Measurements from ENCODE around the gene ELFN2. TPM values are rescaled to one million over a fixed set of nuclear protein-coding genes. Genes with fewer than 3 reads are reported as not detected.
A peak's percentile ranks its signal among the peaks of the same experiment; 100 is the strongest.

Gene ELFN2
- polyA plus RNA-seq, 1 experiment = 2.6 TPM

DNA sequence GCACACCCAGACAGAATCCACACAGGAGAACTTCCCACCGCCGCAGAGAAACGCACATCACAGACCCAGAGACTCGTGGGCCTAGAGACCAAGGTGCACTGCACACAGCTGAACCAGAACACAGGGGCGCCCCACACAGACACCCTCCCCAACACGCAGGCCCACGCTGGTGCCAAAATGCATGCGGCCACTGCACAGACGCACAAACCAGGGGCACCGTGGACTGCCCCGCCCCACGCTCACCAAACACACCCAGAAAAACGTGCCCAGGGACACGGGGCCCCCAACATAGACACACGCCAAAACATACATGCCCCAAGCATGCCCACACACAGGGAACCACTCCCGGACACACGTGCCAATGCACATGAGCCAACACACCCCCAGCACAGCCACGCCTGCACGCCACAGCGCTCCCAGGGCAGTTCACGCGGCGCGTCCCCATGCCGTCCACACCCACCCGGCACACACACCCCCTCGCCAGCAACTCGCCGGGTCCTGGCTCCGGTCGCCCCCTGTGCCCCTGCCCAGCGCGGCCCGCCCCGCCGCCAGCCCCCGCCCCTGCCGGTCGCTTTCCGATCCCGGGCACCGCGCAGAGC, 7.8 kb downstream of the ELFN2 start:
- TF ChIP-seq, protein P1, sequence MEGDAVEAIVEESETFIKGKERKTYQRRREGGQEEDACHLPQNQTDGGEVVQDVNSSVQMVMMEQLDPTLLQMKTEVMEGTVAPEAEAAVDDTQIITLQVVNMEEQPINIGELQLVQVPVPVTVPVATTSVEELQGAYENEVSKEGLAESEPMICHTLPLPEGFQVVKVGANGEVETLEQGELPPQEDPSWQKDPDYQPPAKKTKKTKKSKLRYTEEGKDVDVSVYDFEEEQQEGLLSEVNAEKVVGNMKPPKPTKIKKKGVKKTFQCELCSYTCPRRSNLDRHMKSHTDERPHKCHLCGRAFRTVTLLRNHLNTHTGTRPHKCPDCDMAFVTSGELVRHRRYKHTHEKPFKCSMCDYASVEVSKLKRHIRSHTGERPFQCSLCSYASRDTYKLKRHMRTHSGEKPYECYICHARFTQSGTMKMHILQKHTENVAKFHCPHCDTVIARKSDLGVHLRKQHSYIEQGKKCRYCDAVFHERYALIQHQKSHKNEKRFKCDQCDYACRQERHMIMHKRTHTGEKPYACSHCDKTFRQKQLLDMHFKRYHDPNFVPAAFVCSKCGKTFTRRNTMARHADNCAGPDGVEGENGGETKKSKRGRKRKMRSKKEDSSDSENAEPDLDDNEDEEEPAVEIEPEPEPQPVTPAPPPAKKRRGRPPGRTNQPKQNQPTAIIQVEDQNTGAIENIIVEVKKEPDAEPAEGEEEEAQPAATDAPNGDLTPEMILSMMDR (IDR thresholded peaks at IDR 0.05; ENCODE audit: low read depth, low read length) = no peak
- Histone ChIP-seq H3K27ac (ENCODE audit: low read depth, low read length) (no peak overlapping the region), H3K9me3 (ENCODE audit: control insufficient read depth, insufficient read depth, low read length) (no peaks in the 10 kb centered on the region), H3K27me3 (ENCODE audit: control insufficient read depth, insufficient read depth, low read length) (peaks cover 9% of the 10 kb centered on the region), H3K4me3 (ENCODE audit: low read depth, low read length) (peak overlapping the region; percentile 58)
- DNase-seq (ENCODE audit: low read depth, low spot score) = no peak
- CTCF ChIA-PET = interaction anchor here (1.0 kb wide), 1 partner anchor 9 kb away, joined by 3 read pairs; no protein-coding TSS in a partner anchor
- POLR2A ChIA-PET = no interaction called here

DNA sequence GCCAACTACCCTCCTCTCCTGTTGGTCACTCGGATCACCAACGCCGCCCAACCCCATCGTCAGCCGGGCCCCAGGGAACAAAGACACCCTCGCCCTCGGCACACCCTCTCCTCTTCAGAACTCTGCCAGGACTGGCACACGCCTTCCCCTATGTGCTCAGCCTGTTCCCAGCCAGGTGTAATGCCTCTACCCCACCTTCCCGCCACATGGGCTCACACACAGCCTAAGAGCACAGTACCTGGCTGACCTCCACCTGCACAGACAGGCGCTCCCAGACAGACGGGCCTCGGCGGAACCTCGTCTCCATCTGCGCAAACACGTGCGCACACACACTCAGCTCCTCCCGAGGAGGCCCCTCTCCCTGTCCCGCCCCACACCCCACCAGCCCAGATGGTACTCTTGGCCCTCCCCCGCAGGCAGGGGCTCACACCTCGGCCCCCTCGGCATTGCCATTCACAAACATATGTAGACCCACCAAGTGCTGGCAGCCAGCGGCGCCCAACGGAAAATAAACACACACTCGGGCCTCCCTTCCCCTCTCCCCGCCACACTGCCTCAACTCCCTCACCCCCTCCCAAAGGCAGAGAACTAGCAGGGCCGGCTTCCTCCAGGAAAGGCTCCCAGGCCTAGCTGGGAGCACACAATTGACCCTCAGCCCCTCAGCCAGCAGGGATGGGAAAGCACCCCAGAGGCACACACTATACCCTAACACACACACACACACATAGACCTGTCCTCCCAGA, 8.5 kb downstream of the ELFN2 start:
- Histone ChIP-seq H3K4me3 (ENCODE audit: low read depth, low read length) (no peak overlapping the region), H3K9me3 (ENCODE audit: control insufficient read depth, insufficient read depth, low read length) (no peaks in the 10 kb centered on the region), H3K27ac (ENCODE audit: low read depth, low read length) (no peak overlapping the region), H3K27me3 (ENCODE audit: control insufficient read depth, insufficient read depth, low read length) (peaks cover 9% of the 10 kb centered on the region)
- ChIA-PET CTCF (interaction anchor here (0.6 to 1.0 kb wide), 2 partner anchors 9 to 348 kb away, joined by 3 read pairs; no protein-coding TSS in a partner anchor), POLR2A (no interaction called here)
- DNase-seq (ENCODE audit: low read depth, low spot score) = no peak
- TF ChIP-seq, protein P1 (IDR thresholded peaks at IDR 0.05; ENCODE audit: low read depth, low read length) = no peak

DNA sequence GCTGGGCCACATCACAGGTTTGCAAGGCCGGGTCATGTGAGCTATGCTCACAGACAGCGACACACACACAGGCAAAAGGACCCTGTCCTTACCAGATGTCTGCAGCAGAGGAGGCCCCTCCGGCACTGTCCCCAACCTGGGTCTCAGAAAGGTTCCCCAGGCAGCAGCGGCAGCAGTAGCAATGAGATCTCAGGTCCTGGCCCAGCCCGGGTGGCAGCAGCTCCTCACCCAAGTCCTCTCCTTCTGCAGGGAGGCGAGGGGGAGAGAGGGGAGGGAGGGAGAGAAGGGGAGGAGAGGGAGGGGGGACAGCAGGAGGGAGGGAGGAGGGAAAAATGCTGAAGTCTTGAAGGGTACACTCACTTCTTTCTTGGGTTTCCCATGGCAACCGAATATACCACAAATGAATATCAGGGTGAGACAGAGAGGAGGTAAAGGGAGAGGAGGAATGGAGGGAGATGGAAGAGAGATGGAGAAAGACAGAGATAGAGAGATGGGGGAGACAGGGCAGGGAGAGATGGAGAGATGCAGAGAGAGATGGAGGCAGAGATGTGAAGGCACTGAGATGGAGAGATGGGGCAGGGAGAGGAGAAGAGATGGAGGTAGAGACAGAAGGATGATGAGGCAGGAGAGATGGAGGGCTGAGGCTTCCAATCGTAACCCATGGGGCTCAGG, 9.5 kb downstream of the ELFN2 start:
- TF ChIP-seq, protein P1 (IDR thresholded peaks at IDR 0.05; ENCODE audit: low read depth, low read length) = no peak
- POLR2A ChIA-PET = no interaction called here
- Histone ChIP-seq H3K4me3 (ENCODE audit: low read depth, low read length) (no peak overlapping the region), H3K9me3 (ENCODE audit: control insufficient read depth, insufficient read depth, low read length) (no peaks in the 10 kb centered on the region), H3K27me3 (ENCODE audit: control insufficient read depth, insufficient read depth, low read length) (peaks cover 9% of the 10 kb centered on the region), H3K27ac (ENCODE audit: low read depth, low read length) (no peak overlapping the region)
- CTCF ChIA-PET = interaction anchor here (0.6 kb wide), 1 partner anchor 349 kb away, joined by 3 read pairs; no protein-coding TSS in a partner anchor
- no peak for DNase-seq (ENCODE audit: low read depth, low spot score)

DNA sequence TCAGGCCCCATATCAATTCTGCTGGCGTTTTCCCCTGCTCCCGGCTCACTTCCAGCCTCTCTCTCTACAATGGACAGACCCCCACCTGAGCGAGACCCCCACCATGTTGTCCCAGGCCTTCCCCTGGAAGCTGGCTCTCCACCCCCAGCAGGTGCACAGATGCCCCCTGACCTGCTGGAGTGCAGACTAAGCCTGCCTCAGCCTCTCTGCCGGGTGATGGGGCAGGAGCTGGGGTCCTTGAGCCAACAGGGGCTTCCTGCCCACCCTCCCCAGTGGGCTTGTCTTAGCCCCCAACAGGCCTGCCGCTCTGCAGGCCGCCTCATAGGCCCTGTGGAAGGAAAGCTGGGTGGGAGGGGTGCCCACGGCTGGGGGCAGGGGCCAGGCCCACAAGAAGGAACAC, 10.0 kb downstream of the ELFN2 start:
- CTCF ChIA-PET = no interaction called here
- POLR2A ChIA-PET = no interaction called here
- H3K9me3 ChIP-seq (ENCODE audit: control insufficient read depth, insufficient read depth, low read length) = no peaks in the 10 kb centered on the region
- H3K4me3 ChIP-seq (ENCODE audit: low read depth, low read length) = no peak overlapping the region
- H3K27me3 ChIP-seq (ENCODE audit: control insufficient read depth, insufficient read depth, low read length) = peaks cover 9% of the 10 kb centered on the region
- TF ChIP-seq, protein P1 (IDR thresholded peaks at IDR 0.05; ENCODE audit: low read depth, low read length) = no peak
- no peak overlapping the region for H3K27ac ChIP-seq (ENCODE audit: low read depth, low read length)
- DNase-seq (ENCODE audit: low read depth, low spot score) = no peak

DNA sequence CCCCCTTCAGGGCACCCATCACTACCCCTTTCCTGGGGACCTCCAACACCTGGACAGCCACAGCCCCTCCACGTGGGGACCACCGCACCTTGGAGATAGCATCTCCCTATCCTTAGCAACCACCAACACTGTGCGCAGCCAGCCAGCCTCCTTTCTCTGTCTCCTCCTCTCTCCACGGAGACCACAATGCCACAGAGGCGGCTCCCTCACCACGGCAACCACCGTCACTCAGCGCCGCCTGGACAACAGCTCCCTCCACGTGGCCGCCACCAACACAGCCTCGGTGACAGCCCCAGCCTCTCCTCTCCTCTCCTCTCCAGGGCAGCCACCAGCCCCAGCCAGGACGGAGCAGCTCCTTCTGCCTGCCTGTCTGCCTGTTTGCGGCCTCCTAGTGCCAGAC, 10.5 kb downstream of the ELFN2 start:
- Histone ChIP-seq H3K4me3 (ENCODE audit: low read depth, low read length) (no peak overlapping the region), H3K27me3 (ENCODE audit: control insufficient read depth, insufficient read depth, low read length) (peaks cover 9% of the 10 kb centered on the region), H3K9me3 (ENCODE audit: control insufficient read depth, insufficient read depth, low read length) (no peaks in the 10 kb centered on the region), H3K27ac (ENCODE audit: low read depth, low read length) (no peak overlapping the region)
- TF ChIP-seq, protein P1 (IDR thresholded peaks at IDR 0.05; ENCODE audit: low read depth, low read length) = no peak
- CTCF ChIA-PET = no interaction called here
- POLR2A ChIA-PET = no interaction called here
- no peak for DNase-seq (ENCODE audit: low read depth, low spot score)
